GM19023 (cell line): ENCODE measurements around the gene KRTAP10-2.
"Not testable (repeated sequence)": the region's sequence is repeated elsewhere in the genome, so short reads cannot be mapped to it uniquely, and the experiment has no call there.

Source experiments
- ATAC-seq: cut with Tn5 transposase; IDR thresholded peaks from one replicate; pipeline ENCODE4 v1.9.1; 2021; ENCODE audit warnings: mild to moderate bottlenecking, moderate library complexity; ENCODE audit not compliant: unreplicated experiment

Gene KRTAP10-2

DNA sequence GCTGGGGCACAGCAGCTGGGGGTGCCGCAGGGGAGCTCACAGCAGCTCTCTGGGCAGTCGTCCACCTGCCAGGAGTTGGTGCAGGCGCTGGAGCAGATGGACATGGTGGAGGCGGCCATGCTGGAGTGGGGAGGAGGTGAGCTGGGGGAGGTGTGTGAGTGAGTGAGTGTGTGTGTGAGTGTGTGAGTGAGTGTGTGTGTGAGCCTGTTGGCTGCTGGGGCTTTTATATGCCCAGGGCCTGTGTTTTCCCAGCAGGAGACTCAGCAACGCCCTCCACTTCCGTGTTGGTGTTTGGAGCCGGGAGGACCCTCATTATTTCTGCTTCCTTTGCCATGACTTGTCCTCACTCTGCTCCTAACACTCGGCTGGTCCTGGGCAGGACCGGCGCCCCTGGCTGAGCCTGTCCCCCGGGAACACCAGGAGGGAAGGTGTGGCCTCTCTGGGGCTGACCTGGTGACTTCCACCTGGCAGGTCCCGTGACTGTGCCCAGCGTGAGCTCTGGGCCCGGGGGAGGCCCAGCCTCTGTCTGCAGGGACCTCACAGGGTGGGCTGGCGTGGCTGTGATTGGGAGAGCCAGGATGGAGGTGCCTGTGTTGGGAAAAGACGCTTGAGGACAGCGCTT lies at the start of gene KRTAP10-2:
Gene KRTAP10-2, minus strand, starts transcription at position 166 of the 622 bp plus-strand sequence. Its CDS starts 47 bp downstream, at position 119.
- ATAC-seq = no peak

DNA sequence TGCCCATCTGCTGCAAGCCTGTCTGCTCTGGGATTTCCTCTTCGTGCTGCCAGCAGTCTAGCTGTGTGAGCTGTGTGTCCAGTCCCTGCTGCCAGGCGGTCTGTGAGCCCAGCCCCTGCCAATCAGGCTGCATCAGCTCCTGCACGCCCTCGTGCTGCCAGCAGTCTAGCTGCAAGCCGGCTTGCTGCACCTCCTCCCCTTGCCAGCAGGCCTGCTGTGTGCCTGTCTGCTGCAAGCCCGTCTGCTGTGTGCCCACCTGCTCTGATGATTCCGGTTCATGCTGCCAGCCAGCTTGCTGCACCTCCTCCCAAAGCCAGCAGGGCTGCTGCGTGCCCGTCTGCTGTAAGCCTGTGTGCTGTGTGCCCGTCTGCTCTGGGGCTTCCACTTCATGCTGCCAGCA lies 49.8 kb upstream of the KRTAP10-2 start:
- not testable (repeated sequence) for ATAC-seq

DNA sequence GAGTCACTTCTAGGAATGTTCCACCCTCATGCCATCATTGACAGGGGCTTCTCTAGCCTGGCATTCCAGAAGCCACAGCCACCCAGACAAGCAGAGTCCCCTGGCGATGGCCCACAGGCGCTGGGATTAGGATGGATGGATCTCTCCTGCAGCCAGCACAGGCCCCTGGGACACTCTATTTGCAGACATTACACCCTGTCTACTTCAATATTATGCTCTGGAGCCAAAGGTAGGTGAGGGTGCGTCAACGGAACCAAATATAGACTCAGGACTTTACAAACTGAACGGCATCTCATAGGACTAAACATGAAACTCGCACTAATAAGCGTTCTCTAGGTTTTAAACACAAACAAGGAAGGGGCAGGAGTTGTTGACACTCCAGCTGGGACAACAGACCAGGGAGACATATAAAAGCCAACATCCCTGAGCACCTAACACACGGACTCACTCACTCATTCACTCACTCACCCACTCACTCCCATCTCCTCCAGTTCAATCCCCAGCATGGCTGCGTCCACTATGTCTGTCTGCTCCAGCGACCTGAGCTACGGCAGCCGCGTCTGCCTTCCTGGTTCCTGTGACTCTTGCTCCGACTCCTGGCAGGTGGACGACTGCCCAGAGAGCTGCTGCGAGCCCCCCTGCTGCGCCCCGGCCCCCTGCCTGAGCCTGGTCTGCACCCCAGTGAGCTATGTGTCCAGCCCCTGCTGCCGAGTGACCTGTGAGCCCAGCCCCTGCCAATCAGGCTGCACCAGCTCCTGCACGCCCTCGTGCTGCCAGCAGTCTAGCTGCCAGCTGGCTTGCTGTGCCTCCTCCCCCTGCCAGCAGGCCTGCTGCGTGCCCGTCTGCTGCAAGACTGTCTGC lies 49.0 kb upstream of the KRTAP10-2 start, which contains the start of gene KRTAP10-7:
Gene KRTAP10-7, plus strand, starts transcription at position 480 of the 861 bp plus-strand sequence. Its CDS starts 25 bp downstream, at position 505.
- ATAC-seq = not testable (repeated sequence)

- no peak for ATAC-seq
Measured at GRCh38 chr21:44599264-44600029, 48.1 kb upstream of the KRTAP10-2 start.

- ATAC-seq = no peak
Measured at GRCh38 chr21:44598061-44598460, 46.8 kb upstream of the KRTAP10-2 start.

DNA sequence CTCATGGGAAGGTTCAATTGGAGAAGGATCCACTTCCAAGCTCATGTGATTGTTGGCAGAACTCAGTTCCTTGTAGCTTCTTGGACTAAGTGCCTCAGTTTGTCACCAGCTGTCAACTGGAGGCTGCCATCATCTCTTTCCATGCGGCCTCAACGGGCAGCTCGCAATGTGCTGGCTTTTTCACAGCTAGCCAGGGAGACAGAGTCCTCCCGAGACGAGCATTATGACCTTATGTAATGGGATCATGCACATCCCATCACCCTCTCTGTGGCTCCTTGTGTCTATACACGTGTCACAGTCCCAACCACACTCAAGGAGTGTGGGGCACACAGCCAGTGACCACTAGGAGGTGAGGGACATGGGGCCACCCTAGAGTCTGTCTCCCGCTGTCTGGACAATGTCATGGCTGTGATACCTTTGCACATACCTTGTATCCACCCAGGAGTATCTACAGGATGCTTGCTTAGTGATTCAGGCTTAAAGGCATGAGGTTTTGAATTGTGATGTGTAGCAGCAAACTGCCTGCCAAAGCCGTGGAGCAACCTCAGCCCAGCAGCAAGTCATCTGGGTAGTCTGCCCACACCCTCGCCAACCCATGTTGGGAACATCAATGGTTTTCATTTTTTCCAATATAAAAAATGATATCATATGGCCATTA lies 44.9 kb upstream of the KRTAP10-2 start:
- ATAC-seq = no peak

DNA sequence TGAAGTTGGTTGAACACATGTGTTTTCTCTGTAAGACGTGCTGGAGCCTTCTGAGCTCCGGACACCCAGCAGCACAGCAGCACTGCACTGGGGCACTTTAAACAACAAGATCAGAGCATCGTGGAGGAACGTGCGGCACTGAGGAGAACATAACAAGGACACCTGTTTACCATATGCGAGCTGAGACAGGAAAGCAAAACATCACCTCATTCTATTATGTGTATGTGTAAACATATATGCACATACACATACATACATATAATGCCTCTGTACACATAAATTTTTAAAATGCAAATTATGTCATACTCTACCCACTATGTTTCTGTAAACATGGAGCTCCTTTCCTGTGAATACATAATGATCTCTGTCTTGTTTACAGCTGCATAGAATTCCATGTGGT lies 44.2 kb upstream of the KRTAP10-2 start:
- ATAC-seq = no peak

GRCh38 chr21:44594406-44594916 lies 43.2 kb upstream of the KRTAP10-2 start:
- no peak for ATAC-seq

DNA sequence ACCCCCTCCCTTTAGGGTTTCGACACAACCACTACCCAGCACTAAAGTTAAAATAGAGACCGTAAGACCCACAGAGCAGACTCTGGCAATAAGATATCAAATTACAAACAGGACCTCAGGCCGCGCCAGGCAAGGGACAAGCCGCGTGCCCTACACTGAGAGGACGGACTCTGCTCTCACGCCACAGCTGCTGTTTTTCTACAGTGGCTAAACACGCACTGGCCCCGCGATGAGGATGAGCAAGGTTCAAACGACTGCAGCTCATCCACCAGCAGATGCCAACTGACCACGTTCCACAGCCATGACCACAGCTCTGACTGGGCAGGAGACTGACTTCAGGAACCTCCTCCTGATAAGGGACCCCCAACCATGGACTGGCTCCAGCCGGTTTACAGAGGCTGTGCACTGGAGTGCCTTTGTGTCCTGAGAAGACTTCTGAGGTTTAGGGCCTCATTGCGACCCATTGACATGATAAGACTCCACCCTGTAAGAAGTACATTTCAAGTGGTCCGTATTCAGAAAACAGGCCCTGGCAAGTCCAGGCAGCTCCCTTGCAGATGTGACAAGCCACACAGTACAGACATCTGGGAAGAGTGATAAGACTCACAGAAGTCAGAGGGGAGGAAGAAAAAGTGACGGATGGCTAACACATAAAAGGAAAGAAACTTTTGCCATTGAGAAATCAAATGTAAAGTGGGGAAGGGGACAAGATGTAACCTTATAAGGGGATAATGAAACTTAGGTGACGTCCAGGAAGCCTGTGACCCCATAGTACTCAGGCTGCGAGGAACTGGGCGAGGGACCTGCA lies 42.5 kb upstream of the KRTAP10-2 start:
- no peak for ATAC-seq

DNA sequence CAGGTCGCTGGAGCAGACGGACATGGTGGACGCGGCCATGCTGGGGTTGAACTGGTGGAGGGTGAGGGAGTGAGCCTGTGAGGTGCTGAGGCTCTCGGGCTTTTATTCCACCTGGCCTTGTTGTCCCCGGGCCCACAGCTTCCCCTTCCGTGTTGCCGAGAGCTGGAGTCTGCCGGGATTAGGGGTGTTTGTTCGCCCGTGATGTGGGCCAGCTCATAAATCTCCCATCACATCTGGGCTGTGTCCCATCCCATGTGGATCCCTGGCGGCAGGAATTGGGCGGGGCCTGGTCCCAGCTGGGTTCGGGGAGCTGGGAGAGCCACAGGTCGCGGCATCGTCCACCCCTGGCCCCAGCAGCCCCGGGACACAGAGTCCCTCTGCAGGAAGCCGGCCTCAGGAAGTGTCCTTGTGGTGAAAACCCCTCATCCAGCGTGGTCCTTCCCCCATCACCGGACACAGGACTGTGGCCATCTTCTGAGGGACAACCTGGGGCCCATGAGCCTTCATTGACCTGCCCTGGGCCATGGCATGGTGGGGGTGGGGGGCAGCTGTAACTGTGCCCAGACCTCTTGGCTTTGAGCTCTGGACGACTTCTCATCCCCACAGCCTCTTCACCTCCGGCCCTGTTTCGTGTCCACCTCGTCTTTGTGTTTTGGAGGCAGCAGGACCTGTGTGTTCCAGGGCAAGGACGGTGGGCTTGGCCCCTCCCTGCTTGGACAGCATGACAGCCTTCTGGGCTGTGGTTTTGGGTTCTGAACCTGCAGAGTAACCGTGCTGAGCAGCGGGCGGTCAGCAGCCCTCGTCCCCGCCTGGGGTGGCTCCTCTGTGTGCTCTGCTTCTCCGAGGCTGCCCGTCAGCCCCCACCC lies 41.4 kb upstream of the KRTAP10-2 start, which contains the start of gene KRTAP10-6:
Gene KRTAP10-6, minus strand, starts transcription at position 60 of the 866 bp plus-strand sequence. Its CDS starts 21 bp downstream, at position 39.
- no peak for ATAC-seq

GRCh38 chr21:44591801-44592130 lies 40.5 kb upstream of the KRTAP10-2 start:
- not testable (repeated sequence) for ATAC-seq

DNA sequence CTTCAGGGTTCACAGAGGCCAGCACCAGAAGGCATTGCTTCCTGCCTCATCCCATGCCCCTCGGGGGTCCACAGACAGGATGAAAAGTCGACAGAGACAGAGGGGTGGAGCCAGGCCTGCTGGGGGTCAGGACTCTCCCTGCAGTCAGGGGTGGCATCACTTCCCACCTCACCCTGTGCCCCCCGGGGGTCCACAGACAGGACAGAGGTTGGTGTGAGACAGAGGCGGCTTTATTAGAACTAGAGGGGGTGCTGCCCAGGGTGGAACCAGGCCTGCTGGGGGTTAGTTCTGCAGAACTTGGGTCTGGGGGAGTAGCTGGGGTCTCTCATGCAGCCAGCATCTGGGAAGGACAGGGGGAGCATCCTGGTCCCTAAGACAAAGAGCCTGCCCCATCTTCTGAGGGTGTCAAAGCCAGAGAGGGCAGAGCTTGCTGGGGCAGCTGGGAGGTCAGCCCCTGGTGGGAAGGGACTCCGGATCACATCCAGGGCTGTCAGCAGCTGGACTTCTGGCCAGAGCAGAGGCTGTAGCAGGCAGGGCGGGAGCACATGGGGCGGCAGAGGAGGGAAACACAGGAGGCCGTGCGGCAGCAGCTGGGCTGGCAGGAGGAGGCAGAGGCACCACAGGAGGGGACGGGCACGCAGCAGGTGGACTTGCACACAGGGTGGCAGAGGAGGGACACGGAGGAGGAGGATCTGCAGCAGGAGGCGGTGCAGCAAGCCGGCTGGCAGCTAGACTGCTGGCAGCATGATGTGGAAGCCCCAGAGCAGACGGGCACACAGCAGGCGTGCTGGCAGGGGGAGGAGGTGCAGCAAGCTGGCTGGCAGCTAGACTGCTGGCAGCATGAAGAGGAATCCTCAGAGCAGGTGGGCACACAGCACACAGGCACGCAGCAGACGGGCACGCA lies 39.8 kb upstream of the KRTAP10-2 start:
- not testable (repeated sequence) for ATAC-seq

DNA sequence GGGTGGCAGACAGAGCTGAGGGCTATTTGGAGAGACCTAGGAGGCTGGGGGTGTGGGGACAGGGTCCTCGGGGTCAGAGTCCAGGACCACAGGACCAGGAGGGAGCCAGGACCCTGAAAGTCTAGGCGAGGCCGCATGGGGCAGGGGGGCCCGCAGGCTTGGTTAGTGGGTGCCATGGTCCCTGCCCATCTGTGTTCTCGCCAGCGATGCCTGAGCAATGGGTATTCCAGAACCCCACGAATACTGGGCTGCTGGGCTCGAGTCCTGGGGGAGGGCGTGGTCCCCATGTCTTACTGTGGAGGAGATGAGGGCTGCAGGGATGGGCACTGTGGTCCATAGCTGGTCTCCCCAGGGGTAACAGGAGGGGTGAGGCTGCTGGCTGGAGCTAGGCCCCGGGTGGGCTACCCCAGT lies 39.0 kb upstream of the KRTAP10-2 start:
- ATAC-seq = no peak

DNA sequence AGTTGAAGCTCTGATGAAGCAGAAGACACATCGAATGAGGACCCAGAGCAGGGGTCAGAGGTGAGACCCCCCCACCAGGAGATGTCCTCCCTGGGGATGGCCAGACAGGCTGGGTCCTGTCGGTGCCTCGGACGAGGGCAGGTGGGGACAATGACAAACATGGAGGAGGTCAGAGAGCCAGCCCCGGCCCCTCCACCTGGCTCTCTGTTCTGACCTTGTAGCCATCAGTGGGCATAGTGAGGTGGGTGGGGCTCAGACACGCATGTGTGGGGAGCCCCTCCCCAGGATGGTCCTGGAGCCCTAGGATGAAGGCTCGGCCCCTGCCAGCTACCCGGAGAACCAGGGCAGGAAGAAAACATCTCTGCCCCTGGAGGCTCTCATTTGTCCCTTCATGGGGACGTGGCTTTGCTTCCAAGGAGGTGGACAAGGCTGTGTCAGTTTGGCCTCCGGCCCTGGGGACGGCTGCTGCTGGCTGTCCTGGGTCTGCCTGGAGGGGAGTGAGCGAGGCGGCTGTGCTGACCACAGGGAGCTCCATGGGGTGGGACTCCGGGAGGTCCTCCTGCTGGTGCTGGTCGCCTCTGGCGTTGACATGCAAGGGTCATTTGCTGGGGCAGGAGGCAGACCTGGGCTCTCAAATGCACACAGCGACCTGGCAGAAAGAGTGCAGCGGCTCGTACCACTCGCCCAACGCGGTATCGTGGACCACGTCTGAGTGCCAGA lies 38.4 kb upstream of the KRTAP10-2 start:
- ATAC-seq = no peak

GRCh38 chr21:44589094-44589493 lies 37.8 kb upstream of the KRTAP10-2 start:
- no peak for ATAC-seq

DNA sequence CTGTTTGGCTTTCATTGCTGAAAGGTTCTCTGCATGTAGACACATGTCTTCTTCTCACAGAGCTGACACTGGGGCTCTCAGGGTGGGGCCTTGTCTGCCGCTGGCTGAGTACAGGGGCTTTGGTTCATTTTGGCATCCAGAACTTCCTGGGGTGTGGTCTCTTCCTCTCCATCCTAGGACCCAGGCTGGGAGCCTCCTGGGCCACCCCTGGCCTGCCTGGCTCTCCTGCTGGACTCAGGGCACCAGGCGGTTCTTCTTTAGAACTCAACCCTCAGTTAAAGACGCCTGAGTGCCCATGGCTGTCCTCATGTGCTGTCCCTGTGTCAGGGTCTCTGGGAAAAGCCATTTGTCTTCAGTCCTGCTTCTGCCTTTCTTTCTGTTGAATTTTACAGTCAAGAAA lies 34.6 kb upstream of the KRTAP10-2 start:
- no peak for ATAC-seq

GRCh38 chr21:44583800-44584147 lies 32.5 kb upstream of the KRTAP10-2 start:
- no peak for ATAC-seq
